ENCODE results near the gene IMMP1L.
A peak's percentile ranks its signal among the peaks of the same experiment; 100 is the strongest.
"Not testable (repeated sequence)": the region's sequence is repeated elsewhere in the genome, so short reads cannot be mapped to it uniquely, and the experiment has no call there.

IMMP1L gene

DNA sequence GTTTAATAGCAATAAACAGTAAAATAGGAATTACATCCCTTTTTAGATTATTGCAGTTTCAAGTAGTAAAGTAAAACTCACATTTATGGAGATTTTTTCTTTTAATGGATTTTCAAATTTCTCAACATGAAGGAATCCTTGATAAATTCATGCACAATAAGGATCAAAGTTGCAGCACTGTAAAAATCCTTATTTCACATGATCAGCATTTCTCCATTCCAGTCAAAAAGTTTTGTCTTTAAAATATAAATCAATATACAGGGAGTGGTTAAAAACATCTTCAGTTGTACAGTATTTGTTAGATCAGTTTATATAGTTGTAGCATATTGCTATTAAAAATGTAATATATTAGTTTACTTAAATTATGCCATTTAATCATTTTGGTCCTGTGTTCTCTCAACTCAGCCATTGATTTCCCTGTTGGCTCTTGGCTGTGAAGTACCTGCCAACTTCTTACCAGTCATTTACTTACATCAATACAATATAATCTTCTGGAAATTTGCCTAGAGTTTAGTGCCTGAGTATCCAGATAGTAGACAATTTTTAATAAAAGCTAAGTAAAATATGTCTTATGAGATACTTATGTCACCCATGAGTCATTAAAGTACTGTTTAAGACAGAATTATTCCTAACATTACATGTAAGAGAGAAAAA is 12.2 kb upstream of the IMMP1L start:
- Histone ChIP-seq H3K36me3 (ENCODE audit: insufficient read depth, low read length) (peaks cover 3% of the 10 kb centered on the region; the same call in 1 of the 2 replicates), H3K9me3 (ENCODE audit: low read depth, low read length) (no peaks in the 10 kb centered on the region), H3K4me3 (no peak overlapping the region), H3K9ac (ENCODE audit: insufficient read length) (no peak overlapping the region), H3K27ac (no peak overlapping the region)
- TF ChIP-seq POLR2AphosphoS5 (IDR thresholded peaks at IDR 0.05; ENCODE audit: borderline replicate concordance, low read depth, low read length) (no peak), FOXP2 (optimal IDR thresholded peaks at IDR 0.05; ENCODE audit: control extremely low read depth, extremely low read length, insufficient read depth) (no peak), EZH2 (IDR thresholded peaks at IDR 0.05) (no peak)
- DNase-seq (ENCODE audit: low read depth, low spot score) = no peak

DNA sequence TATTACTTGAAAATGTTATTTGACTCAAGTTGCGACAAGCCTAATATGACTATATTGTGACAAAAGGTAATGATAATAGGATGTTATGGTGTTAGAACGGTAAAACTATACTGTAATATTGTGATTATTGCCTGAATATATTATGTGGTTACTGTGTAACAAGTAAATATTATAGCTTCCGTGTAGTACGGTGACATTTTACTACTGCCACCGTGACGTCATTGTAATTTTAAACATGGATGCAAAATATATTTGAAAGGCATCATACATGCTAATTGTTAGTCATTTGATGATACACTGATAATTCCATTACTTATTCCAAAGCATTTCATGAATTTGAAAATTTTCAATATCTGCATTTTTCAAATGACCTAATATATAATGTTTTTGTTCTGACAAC is 2.7 kb upstream of the IMMP1L start:
- Histone ChIP-seq H3K36me3 (ENCODE audit: insufficient read depth, low read length) (0 out of 2 replicates have a peak, but pooled peaks cover 3% of the 10 kb centered on the region), H3K27ac (no peak overlapping the region), H3K4me3 (no peak overlapping the region), H3K9me3 (ENCODE audit: low read depth, low read length) (no peaks in the 10 kb centered on the region), H3K9ac (ENCODE audit: insufficient read length) (no peak overlapping the region)
- no peak for TF ChIP-seq EZH2 (IDR thresholded peaks at IDR 0.05)
- no peak for TF ChIP-seq FOXP2 (optimal IDR thresholded peaks at IDR 0.05; ENCODE audit: control extremely low read depth, extremely low read length, insufficient read depth)
- TF ChIP-seq POLR2AphosphoS5 (IDR thresholded peaks at IDR 0.05; ENCODE audit: borderline replicate concordance, low read depth, low read length) = no peak
- DNase-seq (ENCODE audit: low read depth, low spot score) = no peak

GRCh38 chr11:31509051-31509428 is 382 bp downstream of the IMMP1L start:
- Histone ChIP-seq H3K4me3 (peak overlapping the region; percentile 98), H3K27ac (no peak overlapping the region), H3K36me3 (ENCODE audit: insufficient read depth, low read length) (peaks cover 7% of the 10 kb centered on the region; the same call in 1 of the 2 replicates), H3K9me3 (ENCODE audit: low read depth, low read length) (no peaks in the 10 kb centered on the region), H3K9ac (ENCODE audit: insufficient read length) (peak overlapping the region; percentile 88)
- DNase-seq (ENCODE audit: low read depth, low spot score) = no peak
- no peak for TF ChIP-seq POLR2AphosphoS5 (IDR thresholded peaks at IDR 0.05; ENCODE audit: borderline replicate concordance, low read depth, low read length)
- no peak for TF ChIP-seq FOXP2 (optimal IDR thresholded peaks at IDR 0.05; ENCODE audit: control extremely low read depth, extremely low read length, insufficient read depth)
- TF ChIP-seq EZH2 (IDR thresholded peaks at IDR 0.05) = no peak

DNA sequence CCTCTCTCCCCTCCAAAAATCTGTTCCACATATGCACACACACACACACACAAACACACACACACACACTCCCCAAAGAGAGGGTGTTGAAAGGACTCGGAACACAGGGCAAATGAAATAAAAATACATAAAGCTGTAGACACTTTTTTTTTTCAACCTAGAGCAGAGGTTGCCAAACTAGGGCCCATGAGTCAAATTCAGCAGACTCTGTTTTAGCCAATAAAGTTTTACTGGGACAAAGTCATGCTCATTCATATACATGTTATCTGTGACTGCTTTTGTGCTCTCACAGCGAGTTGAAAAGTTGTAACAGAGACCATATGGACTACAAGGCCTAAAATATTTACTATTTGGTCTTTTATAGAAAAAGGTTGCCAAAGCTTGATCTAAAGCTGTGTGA is 8.9 kb downstream of the IMMP1L start:
- DNase-seq (ENCODE audit: low read depth, low spot score) = no peak
- no peak for TF ChIP-seq EZH2 (IDR thresholded peaks at IDR 0.05)
- no peak for TF ChIP-seq POLR2AphosphoS5 (IDR thresholded peaks at IDR 0.05; ENCODE audit: borderline replicate concordance, low read depth, low read length)
- no peak for TF ChIP-seq FOXP2 (optimal IDR thresholded peaks at IDR 0.05; ENCODE audit: control extremely low read depth, extremely low read length, insufficient read depth)
- Histone ChIP-seq H3K4me3 (no peak overlapping the region), H3K36me3 (ENCODE audit: insufficient read depth, low read length) (peaks cover 21% of the 10 kb centered on the region), H3K9me3 (ENCODE audit: low read depth, low read length) (no peaks in the 10 kb centered on the region), H3K9ac (ENCODE audit: insufficient read length) (no peak overlapping the region), H3K27ac (no peak overlapping the region)

- peaks cover 21% of the 10 kb centered on the region for H3K36me3 ChIP-seq (ENCODE audit: insufficient read depth, low read length)
- TF ChIP-seq EZH2 (IDR thresholded peaks at IDR 0.05) = no peak
- no peak for TF ChIP-seq FOXP2 (optimal IDR thresholded peaks at IDR 0.05; ENCODE audit: control extremely low read depth, extremely low read length, insufficient read depth)
- H3K9ac ChIP-seq (ENCODE audit: insufficient read length) = no peak overlapping the region
- no peak for DNase-seq (ENCODE audit: low read depth, low spot score)
- H3K9me3 ChIP-seq (ENCODE audit: low read depth, low read length) = no peaks in the 10 kb centered on the region
- H3K27ac ChIP-seq = no peak overlapping the region
- no peak overlapping the region for H3K4me3 ChIP-seq
These were observed 9.7 kb downstream of the IMMP1L start for GRCh38 chr11:31499576-31500178.

- DNase-seq (ENCODE audit: low read depth, low spot score); H3K9me3 ChIP-seq (ENCODE audit: low read depth, low read length); H3K27ac ChIP-seq; H3K4me3 ChIP-seq; H3K9ac ChIP-seq (ENCODE audit: insufficient read length): not testable (repeated sequence)
- H3K36me3 ChIP-seq (ENCODE audit: insufficient read depth, low read length) = peaks cover 16% of the 10 kb centered on the region; the same call in 1 of the 2 replicates
These were observed 15.7 kb downstream of the IMMP1L start for GRCh38 chr11:31493762-31494161.

GRCh38 chr11:31493235-31493634 is 16.2 kb downstream of the IMMP1L start:
- Histone ChIP-seq H3K9ac (ENCODE audit: insufficient read length) (no peak overlapping the region), H3K9me3 (ENCODE audit: low read depth, low read length) (no peaks in the 10 kb centered on the region), H3K36me3 (ENCODE audit: insufficient read depth, low read length) (peaks cover 16% of the 10 kb centered on the region; the same call in 1 of the 2 replicates), H3K4me3 (no peak overlapping the region), H3K27ac (no peak overlapping the region)
- no peak for DNase-seq (ENCODE audit: low read depth, low spot score)
- TF ChIP-seq EZH2 (IDR thresholded peaks at IDR 0.05) (no peak), POLR2AphosphoS5 (IDR thresholded peaks at IDR 0.05; ENCODE audit: borderline replicate concordance, low read depth, low read length) (no peak), FOXP2 (optimal IDR thresholded peaks at IDR 0.05; ENCODE audit: control extremely low read depth, extremely low read length, insufficient read depth) (no peak)

DNA sequence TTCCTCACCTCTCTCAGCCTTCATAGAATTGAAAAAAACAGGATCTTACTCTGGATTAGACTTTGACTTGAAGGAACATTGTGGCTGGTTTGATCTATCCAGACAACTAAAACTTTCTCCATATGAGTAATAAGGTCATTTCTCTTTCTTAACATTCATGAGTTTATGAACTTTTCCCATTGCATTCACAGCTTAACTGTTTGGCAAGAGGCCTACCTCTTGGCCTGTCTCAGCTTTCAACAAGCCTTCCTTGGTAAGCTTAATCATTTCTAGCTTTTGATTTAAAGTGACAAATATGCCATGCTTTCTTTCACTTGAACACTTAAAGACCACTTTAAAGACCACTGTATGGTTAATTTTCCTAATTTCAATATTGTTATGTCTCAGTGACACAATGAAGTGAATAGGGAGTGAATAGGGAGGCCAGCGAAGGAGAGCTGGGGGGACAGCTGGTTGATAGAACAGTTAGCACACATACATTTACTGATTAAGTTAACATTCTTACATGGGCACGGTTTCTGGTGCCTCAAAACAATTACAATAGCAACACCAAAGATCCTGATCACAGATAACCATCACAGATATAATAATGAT is 17.0 kb downstream of the IMMP1L start:
- Histone ChIP-seq H3K9ac (ENCODE audit: insufficient read length) (no peak overlapping the region), H3K27ac (no peak overlapping the region), H3K36me3 (ENCODE audit: insufficient read depth, low read length) (peaks cover 16% of the 10 kb centered on the region; the same call in 1 of the 2 replicates), H3K9me3 (ENCODE audit: low read depth, low read length) (no peaks in the 10 kb centered on the region), H3K4me3 (no peak overlapping the region)
- TF ChIP-seq POLR2AphosphoS5 (IDR thresholded peaks at IDR 0.05; ENCODE audit: borderline replicate concordance, low read depth, low read length) (no peak), FOXP2 (optimal IDR thresholded peaks at IDR 0.05; ENCODE audit: control extremely low read depth, extremely low read length, insufficient read depth) (no peak), EZH2 (IDR thresholded peaks at IDR 0.05) (no peak)
- DNase-seq (ENCODE audit: low read depth, low spot score) = no peak
